Measurements from ENCODE around the gene PHLDA3.
"Not testable (repeated sequence)": the region's sequence is repeated elsewhere in the genome, so short reads cannot be mapped to it uniquely, and the experiment has no call there.

The PHLDA3 gene

GRCh38 chr1:201485184-201485774 is 16.3 kb upstream of the PHLDA3 start:
- no peak for DNase-seq

- DNase-seq: no peak
These were observed 14.5 kb upstream of the PHLDA3 start for GRCh38 chr1:201483373-201483949.

- DNase-seq: no peak
These were observed 13.8 kb upstream of the PHLDA3 start for GRCh38 chr1:201482755-201483154.

GRCh38 chr1:201481761-201482493 is 12.9 kb upstream of the PHLDA3 start:
- peak; percentile 71 for DNase-seq

GRCh38 chr1:201481004-201481380 is 12.0 kb upstream of the PHLDA3 start:
- no peak for DNase-seq

GRCh38 chr1:201480231-201481003 is 11.4 kb upstream of the PHLDA3 start:
- no peak for DNase-seq

- DNase-seq: no peak
These were observed 10.3 kb upstream of the PHLDA3 start for GRCh38 chr1:201479201-201479730.

GRCh38 chr1:201478666-201479065 is 9.7 kb upstream of the PHLDA3 start:
- DNase-seq: not testable (repeated sequence)

- no peak for DNase-seq
These were observed 7.8 kb upstream of the PHLDA3 start for GRCh38 chr1:201476670-201477344.

- DNase-seq: no peak
These were observed 7.1 kb upstream of the PHLDA3 start for GRCh38 chr1:201475915-201476669.

GRCh38 chr1:201475130-201475529 is 6.1 kb upstream of the PHLDA3 start:
- DNase-seq: no peak

- DNase-seq: no peak
These were observed 4.3 kb upstream of the PHLDA3 start for GRCh38 chr1:201473296-201473695.

GRCh38 chr1:201472321-201472720 is 3.3 kb upstream of the PHLDA3 start:
- DNase-seq: not testable (repeated sequence)

- no peak for DNase-seq
These were observed 2.8 kb upstream of the PHLDA3 start for GRCh38 chr1:201471772-201472171.

GRCh38 chr1:201470581-201470980 is 1.6 kb upstream of the PHLDA3 start:
- DNase-seq: no peak

GRCh38 chr1:201469645-201470074 is 672 bp upstream of the PHLDA3 start:
- DNase-seq: no peak

- DNase-seq: no peak
These were observed 516 bp downstream of the PHLDA3 start for GRCh38 chr1:201468501-201468843.

- DNase-seq: no peak
These were observed 2.5 kb downstream of the PHLDA3 start for GRCh38 chr1:201466492-201466891.

- DNase-seq: no peak
These were observed 3.2 kb downstream of the PHLDA3 start for GRCh38 chr1:201465698-201466290.

GRCh38 chr1:201463071-201463552 is 5.9 kb downstream of the PHLDA3 start:
- DNase-seq: no peak

GRCh38 chr1:201461645-201462441 is 7.1 kb downstream of the PHLDA3 start:
- DNase-seq: no peak
